ENCODE data around the gene ATF6. TPM values are rescaled to one million over a fixed set of nuclear protein-coding genes. Genes with fewer than 3 reads are reported as not detected.

Gene ATF6
- total and polyA plus RNA-seq, 2 donors from 2014 or later, result 11.5 to 35.6 TPM

DNA sequence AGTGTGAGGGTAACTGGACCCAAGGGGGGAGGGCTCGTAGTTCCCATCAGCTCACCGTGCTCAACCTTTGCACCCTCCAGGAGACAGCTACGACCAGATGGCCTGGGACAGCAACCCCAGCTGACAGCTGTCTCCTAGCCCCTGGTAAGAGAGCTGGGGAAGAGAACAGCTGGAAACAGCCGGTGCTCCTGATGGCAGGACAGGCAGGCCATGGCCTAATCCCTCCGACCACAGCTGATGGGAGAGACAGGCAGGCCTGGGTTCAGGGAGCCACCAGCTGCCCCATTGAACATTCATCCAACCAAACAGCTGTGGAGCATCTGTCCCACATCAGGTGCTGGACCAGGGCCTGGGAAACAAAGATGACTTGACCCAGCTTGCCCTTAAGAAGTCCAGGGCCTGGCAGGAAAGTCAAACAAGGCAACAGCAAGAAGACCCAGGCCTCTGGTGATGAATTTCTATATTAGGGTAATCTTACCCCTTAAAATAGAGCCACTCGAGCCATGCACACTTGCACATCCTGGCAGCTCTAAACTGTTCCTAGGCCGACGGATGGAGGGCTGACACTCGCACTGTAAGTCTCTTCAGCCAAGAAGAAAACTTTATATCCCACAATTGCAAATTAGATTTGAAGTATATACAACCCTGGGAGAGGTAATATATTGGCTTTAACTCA lies 245.4 kb downstream of the ATF6 start:
- FAIRE-seq (no peak), DNase-seq (peak in 4 of 5 donors; percentile 30 to 84 (median 64))
- Histone ChIP-seq H3K4me1 (ENCODE audit: control insufficient read depth in 2 of 3, insufficient read depth in 2 of 3, low read depth in 1 of 3, low read length in 3 of 3) (no peaks in the 10 kb centered on the region), H3K36me3 (ENCODE audit: control insufficient read depth in 2 of 3, insufficient read depth in 3 of 3, low read length in 3 of 3) (no peaks in the 10 kb centered on the region), H3K27me3 (ENCODE audit: control insufficient read depth, insufficient read depth, low read length) (no peaks in the 10 kb centered on the region), H3K9me3 (ENCODE audit: control insufficient read depth in 2 of 3, insufficient read depth in 1 of 3, low read length in 3 of 3) (no peaks in the 10 kb centered on the region), H3K9ac (ENCODE audit: low read length in 3 of 3) (no peak overlapping the region), H3K4me3 (ENCODE audit: low read length in 3 of 3) (no peak overlapping the region), H3K27ac (ENCODE audit: low read depth in 2 of 2, low read length in 2 of 2) (no peak overlapping the region)
- TF ChIP-seq, protein P1, sequence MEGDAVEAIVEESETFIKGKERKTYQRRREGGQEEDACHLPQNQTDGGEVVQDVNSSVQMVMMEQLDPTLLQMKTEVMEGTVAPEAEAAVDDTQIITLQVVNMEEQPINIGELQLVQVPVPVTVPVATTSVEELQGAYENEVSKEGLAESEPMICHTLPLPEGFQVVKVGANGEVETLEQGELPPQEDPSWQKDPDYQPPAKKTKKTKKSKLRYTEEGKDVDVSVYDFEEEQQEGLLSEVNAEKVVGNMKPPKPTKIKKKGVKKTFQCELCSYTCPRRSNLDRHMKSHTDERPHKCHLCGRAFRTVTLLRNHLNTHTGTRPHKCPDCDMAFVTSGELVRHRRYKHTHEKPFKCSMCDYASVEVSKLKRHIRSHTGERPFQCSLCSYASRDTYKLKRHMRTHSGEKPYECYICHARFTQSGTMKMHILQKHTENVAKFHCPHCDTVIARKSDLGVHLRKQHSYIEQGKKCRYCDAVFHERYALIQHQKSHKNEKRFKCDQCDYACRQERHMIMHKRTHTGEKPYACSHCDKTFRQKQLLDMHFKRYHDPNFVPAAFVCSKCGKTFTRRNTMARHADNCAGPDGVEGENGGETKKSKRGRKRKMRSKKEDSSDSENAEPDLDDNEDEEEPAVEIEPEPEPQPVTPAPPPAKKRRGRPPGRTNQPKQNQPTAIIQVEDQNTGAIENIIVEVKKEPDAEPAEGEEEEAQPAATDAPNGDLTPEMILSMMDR (IDR thresholded peaks at IDR 0.05; ENCODE audit: borderline replicate concordance, extremely low read depth, insufficient read depth), result no peak
- intact Hi-C loops (cut with DNase I), result no loop called here

DNA sequence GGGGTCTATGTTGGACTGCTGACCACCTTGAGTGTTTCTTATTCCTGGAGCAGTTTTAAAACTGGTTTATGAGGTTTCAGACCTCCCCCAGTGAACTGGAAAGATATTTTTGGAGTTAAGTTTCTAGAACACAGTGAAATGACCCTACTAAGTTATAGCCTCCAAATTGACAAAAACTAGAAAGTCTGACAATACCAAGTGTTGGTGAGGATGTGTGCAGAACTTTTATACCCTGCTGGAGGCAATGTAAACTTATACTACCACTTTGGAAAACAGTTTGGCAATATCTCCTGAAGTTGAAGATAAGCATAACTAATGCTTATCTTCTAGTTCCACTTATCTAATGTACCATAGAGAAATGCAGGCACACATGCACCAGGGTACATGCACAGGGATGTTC lies 247.2 kb downstream of the ATF6 start:
- no peaks in the 10 kb centered on the region for H3K4me1 ChIP-seq (ENCODE audit: control insufficient read depth in 2 of 3, insufficient read depth in 2 of 3, low read depth in 1 of 3, low read length in 3 of 3)
- DNase-seq (no peak), FAIRE-seq (no peak)
- no peak overlapping the region for H3K27ac ChIP-seq (ENCODE audit: low read depth in 2 of 2, low read length in 2 of 2)
- no peaks in the 10 kb centered on the region for H3K9me3 ChIP-seq (ENCODE audit: control insufficient read depth in 2 of 3, insufficient read depth in 1 of 3, low read length in 3 of 3)
- H3K36me3 ChIP-seq (ENCODE audit: control insufficient read depth in 2 of 3, insufficient read depth in 3 of 3, low read length in 3 of 3), result no peaks in the 10 kb centered on the region
- H3K27me3 ChIP-seq (ENCODE audit: control insufficient read depth, insufficient read depth, low read length), result no peaks in the 10 kb centered on the region
- H3K9ac ChIP-seq (ENCODE audit: low read length in 3 of 3), result no peak overlapping the region
- TF ChIP-seq, protein P1 (IDR thresholded peaks at IDR 0.05; ENCODE audit: borderline replicate concordance, extremely low read depth, insufficient read depth), result no peak
- H3K4me3 ChIP-seq (ENCODE audit: low read length in 3 of 3), result no peak overlapping the region
- intact Hi-C loops (cut with DNase I), result no loop called here

Other genes starting within 250 kb of the ATF6 start
- 5.5 TPM for gene HSPA6, start 241.8 kb upstream of the ATF6 start, total RNA-seq
- 2.6 TPM for gene HSPA6, start 241.8 kb upstream of the ATF6 start, polyA plus RNA-seq (ENCODE audit: insufficient read depth, low read depth, low replicate concordance)
- 41.7 TPM for gene FCGR3A, start 216.5 kb upstream of the ATF6 start, total RNA-seq
- gene FCGR3A, start 216.5 kb upstream of the ATF6 start, polyA plus RNA-seq (ENCODE audit: insufficient read depth, low read depth, low replicate concordance), result 12.2 TPM
- 4.3 TPM for gene FCGR3B, start 135.1 kb upstream of the ATF6 start, total RNA-seq
- not detected for gene FCGR3B, start 135.1 kb upstream of the ATF6 start, polyA plus RNA-seq (ENCODE audit: insufficient read depth, low read depth, low replicate concordance)
- 19.7 TPM for gene FCGR2B, start 103.2 kb upstream of the ATF6 start, total RNA-seq
- 4.0 TPM for gene FCGR2B, start 103.2 kb upstream of the ATF6 start, polyA plus RNA-seq (ENCODE audit: insufficient read depth, low read depth, low replicate concordance)
- 1.7 TPM for gene FCRLA, start 59.1 kb upstream of the ATF6 start, total RNA-seq
- not detected for gene FCRLA, start 59.1 kb upstream of the ATF6 start, polyA plus RNA-seq (ENCODE audit: insufficient read depth, low read depth, low replicate concordance)
- gene FCRLB, start 44.8 kb upstream of the ATF6 start, total RNA-seq, result 2.3 TPM
- 2.8 TPM for gene FCRLB, start 44.8 kb upstream of the ATF6 start, polyA plus RNA-seq (ENCODE audit: insufficient read depth, low read depth, low replicate concordance)
- gene DUSP12, start 16.5 kb upstream of the ATF6 start, total RNA-seq, result 21.3 TPM
- 17.9 TPM for gene DUSP12, start 16.5 kb upstream of the ATF6 start, polyA plus RNA-seq (ENCODE audit: insufficient read depth, low read depth, low replicate concordance)